WI38 (cell line): ENCODE data around the gene ZC3H4.

Source experiments
- H3K4me3 ChIP-seq: 2 replicates; pipeline ENCODE4 v1.5.1; 2011; ENCODE audit warnings: low read depth, mild to moderate bottlenecking, control low read depth, low read length
- TF ChIP-seq, protein P1 (sequence below): IDR thresholded peaks from 2 replicates; pipeline ENCODE4 v1.5.1; 2012; ENCODE audit warnings: low read depth, mild to moderate bottlenecking, control low read depth, low read length

The ZC3H4 gene

DNA sequence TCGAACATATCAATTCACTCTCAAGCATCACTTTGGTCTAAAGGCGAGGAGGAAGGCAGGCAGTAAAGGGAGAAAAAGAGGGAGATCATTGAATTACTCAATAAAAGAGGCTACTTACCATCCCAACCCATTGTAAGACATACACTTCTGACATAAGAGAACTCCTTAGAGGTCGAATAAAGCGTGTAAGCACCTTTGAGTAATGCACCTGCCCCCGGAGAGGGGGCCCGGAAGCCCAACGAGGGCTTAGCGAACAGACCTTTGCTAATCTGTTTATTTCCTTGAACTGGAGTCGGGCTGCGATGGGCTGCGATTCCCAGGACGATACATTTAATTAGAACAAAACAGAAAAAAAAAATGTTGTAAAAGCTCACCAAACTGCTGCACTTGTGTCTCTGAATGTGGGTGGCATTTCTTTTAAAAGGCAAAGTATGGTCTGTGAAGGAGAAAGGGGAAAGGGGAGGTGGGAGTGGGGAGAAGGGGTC is 3.0 kb downstream of the ZC3H4 start:
- H3K4me3 ChIP-seq = peak overlapping the region; percentile 80
- TF ChIP-seq, protein P1, sequence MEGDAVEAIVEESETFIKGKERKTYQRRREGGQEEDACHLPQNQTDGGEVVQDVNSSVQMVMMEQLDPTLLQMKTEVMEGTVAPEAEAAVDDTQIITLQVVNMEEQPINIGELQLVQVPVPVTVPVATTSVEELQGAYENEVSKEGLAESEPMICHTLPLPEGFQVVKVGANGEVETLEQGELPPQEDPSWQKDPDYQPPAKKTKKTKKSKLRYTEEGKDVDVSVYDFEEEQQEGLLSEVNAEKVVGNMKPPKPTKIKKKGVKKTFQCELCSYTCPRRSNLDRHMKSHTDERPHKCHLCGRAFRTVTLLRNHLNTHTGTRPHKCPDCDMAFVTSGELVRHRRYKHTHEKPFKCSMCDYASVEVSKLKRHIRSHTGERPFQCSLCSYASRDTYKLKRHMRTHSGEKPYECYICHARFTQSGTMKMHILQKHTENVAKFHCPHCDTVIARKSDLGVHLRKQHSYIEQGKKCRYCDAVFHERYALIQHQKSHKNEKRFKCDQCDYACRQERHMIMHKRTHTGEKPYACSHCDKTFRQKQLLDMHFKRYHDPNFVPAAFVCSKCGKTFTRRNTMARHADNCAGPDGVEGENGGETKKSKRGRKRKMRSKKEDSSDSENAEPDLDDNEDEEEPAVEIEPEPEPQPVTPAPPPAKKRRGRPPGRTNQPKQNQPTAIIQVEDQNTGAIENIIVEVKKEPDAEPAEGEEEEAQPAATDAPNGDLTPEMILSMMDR = no peak

DNA sequence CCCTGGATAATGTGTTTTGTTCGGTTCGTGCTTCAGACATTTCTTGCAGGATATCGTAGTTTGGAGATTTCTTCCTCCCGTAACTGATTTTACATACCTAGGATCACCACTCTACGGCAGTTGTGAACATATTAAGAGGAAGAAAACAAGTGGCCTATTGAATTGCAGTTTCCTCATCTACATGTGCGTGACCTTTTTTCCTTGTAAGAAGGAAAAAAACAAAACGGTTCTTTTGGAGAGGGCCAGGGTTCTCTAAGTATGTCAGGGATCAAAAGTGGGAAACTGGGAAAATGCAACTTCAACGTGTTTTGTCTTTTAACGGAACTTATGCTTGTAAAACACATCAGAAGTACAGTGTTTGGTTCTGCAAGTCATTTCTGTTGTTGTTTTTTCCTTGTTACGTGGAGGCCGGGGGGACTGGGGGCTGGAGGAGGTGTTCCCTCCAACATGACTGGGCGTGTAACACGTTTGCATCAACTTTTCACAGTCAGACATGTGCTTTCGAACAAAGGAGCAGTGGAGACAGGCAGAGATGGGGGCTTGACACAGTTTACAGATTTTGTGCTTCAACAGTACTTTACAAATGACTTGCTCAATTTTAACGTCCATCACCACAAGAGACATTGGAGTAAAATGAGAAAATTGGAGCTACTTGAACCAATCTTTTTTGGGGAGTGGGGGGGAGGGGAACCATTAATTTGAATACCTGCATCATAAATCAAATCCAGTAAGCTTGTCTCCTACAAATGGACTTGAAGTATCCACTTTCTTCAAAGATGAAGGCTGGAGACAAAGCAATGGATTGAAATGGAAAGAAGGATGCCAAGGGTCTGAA is 3.8 kb downstream of the ZC3H4 start:
- peak overlapping the region; percentile 80 for H3K4me3 ChIP-seq
- TF ChIP-seq, protein P1 = no peak

DNA sequence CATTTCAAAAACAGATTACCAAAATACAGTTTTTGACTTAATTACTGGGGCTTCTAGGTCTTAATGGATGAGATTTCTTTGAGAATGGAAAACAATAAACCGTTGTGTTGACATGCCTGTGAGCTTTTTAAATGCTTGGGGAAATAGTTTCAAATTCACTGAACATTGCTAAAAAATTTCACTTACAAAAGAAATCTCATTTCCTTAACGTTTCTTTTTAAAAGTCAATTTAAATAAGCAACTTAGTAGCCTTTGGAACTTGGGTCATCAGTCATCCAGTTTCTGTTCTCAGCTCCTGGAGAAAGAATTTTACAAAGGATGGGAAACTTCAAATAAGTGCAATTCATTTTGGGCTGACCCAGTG is 4.4 kb downstream of the ZC3H4 start:
- peak overlapping the region; percentile 80; the same call in 1 of the 2 replicates for H3K4me3 ChIP-seq
- TF ChIP-seq, protein P1 = no peak

DNA sequence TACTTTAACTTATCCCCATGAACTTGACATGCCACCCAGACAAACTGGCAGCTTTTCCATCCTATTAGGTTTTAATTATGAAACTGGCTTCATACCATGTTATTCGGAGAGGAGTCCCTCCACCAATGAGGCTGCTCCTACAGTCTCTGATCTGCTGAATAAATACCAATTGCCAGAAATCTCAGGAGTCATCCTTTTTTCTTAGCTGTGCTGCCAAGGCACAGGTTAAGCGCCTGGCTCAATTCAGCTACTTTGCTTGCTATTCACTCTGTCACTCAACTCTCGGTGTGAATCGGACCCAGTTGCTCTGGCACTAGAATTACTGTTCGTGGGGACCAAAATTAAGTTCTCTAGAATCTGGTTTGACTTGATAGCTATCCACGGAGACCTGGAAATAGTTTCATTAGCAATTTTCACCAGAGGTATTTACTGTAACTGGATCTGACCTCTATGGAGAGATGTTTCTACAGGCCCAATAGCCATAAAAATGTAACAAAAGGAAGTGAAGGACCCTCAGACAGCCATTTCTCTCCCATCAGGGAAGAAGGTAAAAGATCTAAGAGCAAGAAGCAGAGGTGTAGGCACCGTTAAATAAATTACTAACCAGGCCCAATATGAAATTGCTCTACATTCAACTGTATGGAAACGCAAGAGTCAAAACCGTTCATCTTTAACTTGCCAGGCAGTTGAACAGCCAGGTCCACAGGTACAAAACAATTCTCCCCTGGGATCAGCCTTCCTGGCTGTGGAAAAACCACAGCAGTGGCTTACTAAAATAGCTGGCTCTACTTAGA is 5.4 kb downstream of the ZC3H4 start:
- TF ChIP-seq, protein P1 = no peak
- H3K4me3 ChIP-seq = no peak overlapping the region

DNA sequence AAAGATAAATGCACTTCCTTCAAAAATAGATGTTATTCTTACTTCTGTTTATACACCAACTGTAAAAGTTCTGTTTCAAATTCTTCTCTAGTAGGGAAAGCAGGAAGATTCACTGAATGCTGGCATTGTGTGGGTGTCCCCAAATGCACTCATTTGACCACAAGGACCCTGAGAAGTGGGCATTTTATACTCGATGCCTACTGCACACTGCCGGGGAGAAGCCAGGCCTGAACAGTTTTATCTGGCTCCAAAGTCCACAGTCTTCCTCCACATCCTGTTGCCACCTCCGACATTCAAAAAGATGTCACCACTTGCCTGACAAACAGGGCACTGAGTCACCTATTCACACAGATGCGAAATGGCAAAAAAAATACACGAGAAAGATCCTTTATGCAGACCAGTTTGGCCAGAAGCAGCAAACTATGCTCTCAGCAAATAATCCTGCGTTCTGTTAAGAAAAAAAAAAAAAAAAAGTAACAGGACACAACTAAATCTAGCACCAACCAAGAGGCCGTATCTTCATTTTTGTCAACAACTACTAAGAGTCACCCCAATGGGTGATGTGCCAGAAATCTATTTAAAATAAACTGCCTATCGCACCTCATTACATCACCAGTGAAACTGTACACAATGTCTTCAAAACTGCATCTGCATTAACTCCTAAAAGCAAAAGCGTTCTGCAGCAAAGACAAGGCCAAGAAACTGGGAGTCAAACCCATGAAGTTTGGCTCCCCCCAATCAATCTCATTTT is 6.2 kb downstream of the ZC3H4 start:
- H3K4me3 ChIP-seq = no peak overlapping the region
- TF ChIP-seq, protein P1 = no peak

DNA sequence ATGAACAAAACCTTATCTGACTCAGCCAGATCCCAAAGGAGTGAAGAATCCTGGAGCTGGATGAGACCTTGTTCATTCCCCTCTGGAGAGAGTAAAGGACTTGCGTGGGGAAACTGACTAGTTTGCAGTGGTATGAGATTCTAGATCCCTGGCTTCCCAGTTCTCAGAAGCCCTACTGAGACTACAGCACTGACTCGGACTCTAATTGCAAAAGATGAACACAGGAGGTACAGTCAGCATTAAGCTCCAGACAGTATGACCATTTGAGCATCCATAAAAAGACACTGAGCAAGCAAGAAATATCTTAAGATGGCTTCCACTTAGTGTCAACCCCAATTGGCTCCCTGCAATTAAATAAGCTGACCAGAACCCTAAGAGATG is 6.8 kb downstream of the ZC3H4 start:
- TF ChIP-seq, protein P1 = no peak
- H3K4me3 ChIP-seq = no peak overlapping the region
